AG10803 (cell line): ENCODE measurements around the gene AREG.

ENCODE experiments used
- DNase-seq: peaks from one replicate; pipeline ENCODE4 v3.0.0; 2010; ENCODE audit warnings: low read depth
- H3K4me3 ChIP-seq: 2 replicates; pipeline ENCODE4 v1.5.1; 2011; ENCODE audit warnings: mild to moderate bottlenecking, low read length, control low read depth
- TF ChIP-seq, protein P1 (sequence below): conservative IDR thresholded peaks from 2 replicates; pipeline ENCODE4 v1.5.1; 2011; ENCODE audit warnings: mild to moderate bottlenecking, low read length, control low read depth, inconsistent platforms

Gene AREG

DNA sequence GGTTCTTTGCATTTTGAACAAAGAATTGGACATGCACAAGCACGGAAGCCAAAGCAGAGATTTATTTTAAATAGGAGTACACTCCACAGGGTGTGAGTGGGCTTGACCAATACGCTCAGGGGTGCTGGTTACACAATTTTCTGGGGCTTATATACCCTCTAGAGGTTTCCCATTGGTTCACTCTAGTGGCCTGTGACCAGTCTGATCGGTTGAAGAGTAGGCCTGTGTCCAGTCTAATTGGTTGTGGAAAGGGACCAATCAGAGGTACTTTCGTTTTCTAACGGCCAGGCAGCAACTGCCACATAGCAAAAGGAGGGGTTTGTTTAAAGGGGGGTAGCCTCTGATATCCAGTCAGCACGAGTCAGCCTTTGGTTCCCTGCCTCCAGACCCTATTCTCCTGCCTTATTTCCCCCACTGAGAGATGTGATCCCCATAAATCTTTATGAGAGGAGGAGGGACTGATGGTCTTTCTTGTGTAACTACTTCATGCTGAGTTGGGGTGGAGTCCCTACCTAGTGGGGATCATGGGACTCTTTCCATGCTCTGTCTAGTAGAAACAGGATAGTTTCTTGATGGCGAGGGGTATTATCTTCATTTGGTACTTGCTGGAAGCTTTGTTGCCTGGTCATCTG lies 11.3 kb upstream of the AREG start:
- DNase-seq: no peak
- H3K4me3 ChIP-seq: no peak overlapping the region
- TF ChIP-seq, protein P1, sequence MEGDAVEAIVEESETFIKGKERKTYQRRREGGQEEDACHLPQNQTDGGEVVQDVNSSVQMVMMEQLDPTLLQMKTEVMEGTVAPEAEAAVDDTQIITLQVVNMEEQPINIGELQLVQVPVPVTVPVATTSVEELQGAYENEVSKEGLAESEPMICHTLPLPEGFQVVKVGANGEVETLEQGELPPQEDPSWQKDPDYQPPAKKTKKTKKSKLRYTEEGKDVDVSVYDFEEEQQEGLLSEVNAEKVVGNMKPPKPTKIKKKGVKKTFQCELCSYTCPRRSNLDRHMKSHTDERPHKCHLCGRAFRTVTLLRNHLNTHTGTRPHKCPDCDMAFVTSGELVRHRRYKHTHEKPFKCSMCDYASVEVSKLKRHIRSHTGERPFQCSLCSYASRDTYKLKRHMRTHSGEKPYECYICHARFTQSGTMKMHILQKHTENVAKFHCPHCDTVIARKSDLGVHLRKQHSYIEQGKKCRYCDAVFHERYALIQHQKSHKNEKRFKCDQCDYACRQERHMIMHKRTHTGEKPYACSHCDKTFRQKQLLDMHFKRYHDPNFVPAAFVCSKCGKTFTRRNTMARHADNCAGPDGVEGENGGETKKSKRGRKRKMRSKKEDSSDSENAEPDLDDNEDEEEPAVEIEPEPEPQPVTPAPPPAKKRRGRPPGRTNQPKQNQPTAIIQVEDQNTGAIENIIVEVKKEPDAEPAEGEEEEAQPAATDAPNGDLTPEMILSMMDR: no peak

DNA sequence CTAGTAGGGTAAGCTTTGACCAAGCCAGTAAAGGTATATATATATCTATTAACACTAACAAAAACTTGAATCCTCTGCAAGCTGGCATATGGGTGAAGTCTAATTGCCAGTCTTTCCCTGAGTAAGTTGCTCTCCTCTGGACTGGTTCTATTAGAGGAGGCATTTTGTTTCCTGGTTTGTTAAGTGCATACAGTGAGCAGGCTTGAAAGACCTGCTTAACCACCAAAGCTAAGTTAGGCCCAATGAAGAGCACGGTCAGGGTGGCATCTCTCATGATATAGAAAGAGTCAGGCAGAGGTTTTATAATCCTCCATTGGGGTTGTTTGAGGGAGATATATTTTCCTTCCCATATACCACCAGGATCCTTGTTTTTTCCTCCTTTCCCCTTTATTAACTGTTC lies 9.6 kb upstream of the AREG start:
- DNase-seq: no peak
- H3K4me3 ChIP-seq: no peak overlapping the region
- TF ChIP-seq, protein P1: no peak

DNA sequence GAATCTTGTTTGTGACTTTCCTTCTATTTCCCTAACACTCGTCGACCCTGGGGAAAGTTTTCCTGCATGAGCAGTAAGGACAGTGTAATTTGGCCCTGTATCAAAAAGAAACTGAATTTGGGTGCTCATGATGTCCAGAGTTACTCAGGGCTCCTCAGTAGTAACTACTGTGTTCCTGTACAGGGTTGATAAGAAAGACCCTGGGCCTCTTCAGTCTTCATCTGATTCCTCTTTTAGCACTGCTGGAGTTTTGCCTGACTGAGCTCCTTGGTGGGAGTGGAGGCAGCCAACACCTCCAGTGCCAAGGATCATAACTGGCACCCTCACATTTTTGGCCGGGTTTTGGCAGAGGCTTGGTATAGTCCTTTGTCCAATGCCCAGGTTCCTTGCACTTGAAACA lies 7.1 kb upstream of the AREG start:
- no peak for DNase-seq
- TF ChIP-seq, protein P1: no peak
- no peak overlapping the region for H3K4me3 ChIP-seq

DNA sequence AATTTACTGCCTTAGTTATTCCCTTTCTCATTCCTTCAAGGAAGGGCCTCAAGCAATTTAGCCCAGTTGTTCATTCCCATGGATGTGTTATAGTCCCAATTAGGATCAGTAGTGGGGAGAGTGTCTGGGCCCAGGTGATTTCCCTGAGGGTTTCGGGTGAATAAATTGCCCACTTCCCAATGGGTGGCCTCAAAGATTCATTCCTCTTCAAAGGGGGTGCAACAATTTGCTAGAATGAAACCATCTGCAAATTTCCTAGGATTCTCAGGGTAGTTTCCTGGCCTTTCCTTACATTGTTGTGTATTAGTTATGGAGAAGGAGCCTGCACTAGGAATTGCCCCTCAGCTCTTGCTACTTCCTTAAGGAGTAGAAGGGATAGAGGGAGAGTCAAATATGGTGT lies 6.3 kb upstream of the AREG start:
- DNase-seq: no peak
- TF ChIP-seq, protein P1: no peak
- no peak overlapping the region for H3K4me3 ChIP-seq

DNA sequence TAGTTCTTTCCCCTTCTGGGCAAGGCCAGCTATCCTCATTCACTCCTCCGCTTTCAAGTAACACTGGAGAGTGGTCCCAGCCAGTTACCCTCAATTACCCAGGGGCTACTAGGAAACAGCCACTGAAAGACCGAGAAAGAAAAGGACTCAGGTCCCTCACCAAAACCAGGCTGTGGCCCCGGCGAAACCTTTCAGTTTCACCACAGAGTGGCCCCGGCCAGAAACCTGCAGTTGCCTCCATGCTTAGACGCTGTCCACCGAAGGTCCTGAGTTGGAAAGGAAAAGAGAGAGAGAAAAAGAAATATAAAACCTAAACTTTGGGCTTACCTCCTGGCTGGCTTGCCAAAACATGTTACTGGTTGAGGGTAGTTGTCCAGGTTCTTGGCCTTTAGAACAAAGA lies 5.0 kb upstream of the AREG start:
- DNase-seq: no peak
- TF ChIP-seq, protein P1: no peak
- no peak overlapping the region for H3K4me3 ChIP-seq

DNA sequence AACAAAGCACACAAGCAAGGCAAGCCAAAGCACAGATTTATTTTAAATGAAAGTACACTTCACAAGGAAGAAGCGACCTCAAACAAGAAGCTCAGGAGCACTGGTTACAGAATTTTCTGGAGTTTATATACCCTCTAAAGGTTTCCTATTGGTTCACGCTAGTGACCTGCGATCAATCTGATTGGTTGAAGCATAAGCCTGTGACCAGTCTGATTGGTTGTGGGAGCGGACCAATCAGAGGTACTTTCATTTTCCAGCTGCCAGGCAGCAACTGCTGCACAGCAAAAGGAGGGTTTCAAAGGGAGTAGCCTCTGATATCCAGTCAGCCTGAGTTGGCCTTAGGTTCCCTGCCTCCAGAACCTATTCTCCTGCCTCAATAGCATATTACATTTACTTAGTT lies 4.6 kb upstream of the AREG start:
- TF ChIP-seq, protein P1: no peak
- DNase-seq: no peak
- no peak overlapping the region for H3K4me3 ChIP-seq

DNA sequence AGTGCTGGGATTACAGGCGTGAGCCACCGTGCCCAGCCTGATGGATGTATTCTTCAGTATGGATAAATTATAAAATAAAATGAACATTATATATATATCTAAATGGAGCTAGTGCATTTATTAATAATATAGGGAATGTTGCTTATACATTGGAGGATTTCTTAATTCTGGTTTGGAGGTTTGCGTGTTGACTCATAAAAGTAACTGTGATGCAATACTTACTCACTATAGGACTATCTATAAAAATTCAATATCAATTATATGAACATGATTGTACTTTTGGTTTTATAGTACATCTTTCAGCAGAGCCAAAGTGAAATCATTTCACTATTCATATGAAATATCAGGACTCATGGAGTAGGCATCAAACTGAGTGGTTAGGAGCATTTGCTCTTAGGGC lies 3.2 kb upstream of the AREG start:
- no peak for DNase-seq
- H3K4me3 ChIP-seq: no peak overlapping the region
- TF ChIP-seq, protein P1: no peak
